GM18520 (cell line): Measurements from ENCODE around the gene KRTAP10-3.
"Not testable (repeated sequence)": the region's sequence is repeated elsewhere in the genome, so short reads cannot be mapped to it uniquely, and the experiment has no call there.

Source experiments
- ATAC-seq: cut with Tn5 transposase; IDR thresholded peaks from one replicate; pipeline ENCODE4 v1.9.1; 2021; ENCODE audit not compliant: unreplicated experiment

The KRTAP10-3 gene

DNA sequence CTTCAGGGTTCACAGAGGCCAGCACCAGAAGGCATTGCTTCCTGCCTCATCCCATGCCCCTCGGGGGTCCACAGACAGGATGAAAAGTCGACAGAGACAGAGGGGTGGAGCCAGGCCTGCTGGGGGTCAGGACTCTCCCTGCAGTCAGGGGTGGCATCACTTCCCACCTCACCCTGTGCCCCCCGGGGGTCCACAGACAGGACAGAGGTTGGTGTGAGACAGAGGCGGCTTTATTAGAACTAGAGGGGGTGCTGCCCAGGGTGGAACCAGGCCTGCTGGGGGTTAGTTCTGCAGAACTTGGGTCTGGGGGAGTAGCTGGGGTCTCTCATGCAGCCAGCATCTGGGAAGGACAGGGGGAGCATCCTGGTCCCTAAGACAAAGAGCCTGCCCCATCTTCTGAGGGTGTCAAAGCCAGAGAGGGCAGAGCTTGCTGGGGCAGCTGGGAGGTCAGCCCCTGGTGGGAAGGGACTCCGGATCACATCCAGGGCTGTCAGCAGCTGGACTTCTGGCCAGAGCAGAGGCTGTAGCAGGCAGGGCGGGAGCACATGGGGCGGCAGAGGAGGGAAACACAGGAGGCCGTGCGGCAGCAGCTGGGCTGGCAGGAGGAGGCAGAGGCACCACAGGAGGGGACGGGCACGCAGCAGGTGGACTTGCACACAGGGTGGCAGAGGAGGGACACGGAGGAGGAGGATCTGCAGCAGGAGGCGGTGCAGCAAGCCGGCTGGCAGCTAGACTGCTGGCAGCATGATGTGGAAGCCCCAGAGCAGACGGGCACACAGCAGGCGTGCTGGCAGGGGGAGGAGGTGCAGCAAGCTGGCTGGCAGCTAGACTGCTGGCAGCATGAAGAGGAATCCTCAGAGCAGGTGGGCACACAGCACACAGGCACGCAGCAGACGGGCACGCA is 32.6 kb upstream of the KRTAP10-3 start:
- not testable (repeated sequence) for ATAC-seq

- no peak for ATAC-seq
Observed at GRCh38 chr21:44590311-44590721, 31.7 kb upstream of the KRTAP10-3 start.

- ATAC-seq = no peak
Observed at GRCh38 chr21:44589586-44590305, 31.2 kb upstream of the KRTAP10-3 start.

- no peak for ATAC-seq
Observed at GRCh38 chr21:44589094-44589493, 30.5 kb upstream of the KRTAP10-3 start.

GRCh38 chr21:44585892-44586291 is 27.3 kb upstream of the KRTAP10-3 start:
- ATAC-seq = no peak

DNA sequence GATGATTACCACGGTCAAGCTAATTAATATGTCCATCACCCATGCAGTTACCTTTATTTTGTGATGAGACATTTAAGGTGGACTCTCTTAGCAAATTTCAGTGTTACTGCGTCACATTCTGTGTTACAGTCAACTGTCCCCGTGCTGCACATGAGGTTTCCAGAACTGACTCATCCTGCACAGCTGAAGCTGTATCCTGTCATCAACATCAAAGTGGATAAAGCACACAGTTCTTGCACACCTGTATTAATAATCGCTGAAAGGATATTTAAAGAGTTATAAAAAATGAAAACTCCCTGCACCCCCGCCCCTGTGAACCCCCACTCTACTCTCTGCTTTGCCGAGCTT is 25.2 kb upstream of the KRTAP10-3 start:
- ATAC-seq = no peak

DNA sequence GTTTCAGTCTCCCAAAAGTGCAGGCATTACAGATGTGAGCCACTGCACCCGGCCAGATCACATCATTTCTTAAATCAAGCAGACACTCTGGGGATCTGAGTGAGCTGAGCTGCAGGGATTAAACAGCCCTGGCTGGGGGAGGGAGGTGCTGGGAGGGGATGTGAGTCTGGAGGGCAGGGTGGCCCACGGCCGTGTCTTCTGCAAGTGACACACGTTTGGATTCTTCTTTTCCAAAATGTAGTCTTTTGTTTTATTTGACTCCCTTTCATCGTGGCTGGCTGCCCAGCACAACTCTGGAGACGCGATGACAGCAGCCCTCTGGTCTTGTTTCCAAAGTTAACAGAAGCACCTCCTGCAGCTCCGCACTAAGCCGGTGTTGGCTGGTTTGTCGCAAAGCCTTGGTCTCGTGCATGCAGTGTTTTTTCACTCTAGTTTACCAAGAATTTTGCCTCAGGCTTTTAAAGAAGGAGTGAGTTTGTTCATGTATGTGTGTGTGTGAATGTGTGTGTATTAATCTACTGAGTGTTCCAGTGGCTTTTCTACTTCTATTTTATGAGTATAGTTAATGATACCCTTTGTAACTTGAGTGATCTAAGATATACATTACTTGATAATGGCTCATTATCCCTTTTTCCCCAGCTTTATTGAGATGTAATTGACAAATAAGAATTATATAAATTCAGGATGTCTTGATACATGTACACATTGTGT is 24.6 kb upstream of the KRTAP10-3 start:
- no peak for ATAC-seq

- no peak for ATAC-seq
Observed at GRCh38 chr21:44582055-44582454, 23.5 kb upstream of the KRTAP10-3 start.

DNA sequence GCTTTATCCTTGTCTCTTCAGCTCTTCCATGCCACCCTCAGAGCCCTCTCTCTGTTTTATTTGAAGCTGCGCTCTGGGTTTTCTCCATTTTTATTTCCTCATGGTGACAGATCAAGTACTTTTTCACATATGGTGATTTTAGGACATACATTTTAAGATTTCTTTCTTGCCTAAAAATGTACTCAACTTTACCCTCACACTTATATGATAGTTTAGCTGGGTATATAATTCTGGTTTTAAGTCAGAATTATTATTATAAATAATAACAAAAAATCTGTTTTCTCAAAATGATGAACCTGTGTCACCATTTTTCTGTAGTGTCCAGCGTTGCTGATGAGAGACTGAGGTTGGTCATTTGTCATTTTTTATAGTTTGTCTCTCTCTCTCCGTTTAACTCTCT is 22.6 kb upstream of the KRTAP10-3 start:
- no peak for ATAC-seq

GRCh38 chr21:44580231-44580821 is 21.7 kb upstream of the KRTAP10-3 start, which contains the start of gene KRTAP10-5:
KRTAP10-5 (minus strand) TSS chr21:44580604; CDS start chr21:44580578, 26 bp downstream.
- ATAC-seq = not testable (repeated sequence)

GRCh38 chr21:44579833-44580144 is 21.2 kb upstream of the KRTAP10-3 start:
- ATAC-seq = no peak

- ATAC-seq = no peak
Observed at GRCh38 chr21:44579056-44579832, 20.6 kb upstream of the KRTAP10-3 start.

DNA sequence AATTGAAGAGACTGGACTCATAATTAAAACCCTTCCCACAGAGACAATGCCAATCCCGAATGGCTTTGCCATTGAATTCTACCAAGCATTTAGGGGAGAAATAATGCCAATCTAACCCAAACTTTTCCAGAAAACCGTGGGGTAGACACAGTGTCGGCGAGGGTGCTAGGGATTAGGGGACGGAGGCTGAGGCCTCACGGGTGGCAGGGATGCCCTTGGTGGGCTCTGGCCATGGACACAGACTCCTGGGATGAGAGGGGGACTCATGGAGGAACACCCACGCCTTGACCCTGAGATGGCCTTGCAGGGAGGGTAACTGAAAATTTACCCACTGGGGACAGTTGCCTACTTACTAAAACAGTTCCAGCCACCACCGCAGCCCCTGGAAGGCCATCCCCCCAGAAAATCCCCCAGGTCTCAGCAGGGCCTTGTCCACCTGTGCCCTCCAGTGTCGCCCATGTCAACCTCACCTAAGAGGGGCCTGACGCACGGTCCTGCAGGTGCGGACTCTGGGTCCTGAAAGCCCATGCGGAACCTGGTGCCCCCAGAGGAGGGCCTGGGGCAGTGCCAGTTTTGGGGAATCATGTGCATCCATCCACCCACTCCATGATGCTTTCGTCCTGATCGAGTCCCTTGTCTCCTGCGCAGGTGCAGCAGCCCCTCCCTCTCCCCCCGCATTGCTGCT is 19.9 kb upstream of the KRTAP10-3 start:
- no peak for ATAC-seq

GRCh38 chr21:44576025-44576420 is 17.4 kb upstream of the KRTAP10-3 start:
- no peak for ATAC-seq

GRCh38 chr21:44575307-44576024 is 16.9 kb upstream of the KRTAP10-3 start:
- no peak for ATAC-seq

DNA sequence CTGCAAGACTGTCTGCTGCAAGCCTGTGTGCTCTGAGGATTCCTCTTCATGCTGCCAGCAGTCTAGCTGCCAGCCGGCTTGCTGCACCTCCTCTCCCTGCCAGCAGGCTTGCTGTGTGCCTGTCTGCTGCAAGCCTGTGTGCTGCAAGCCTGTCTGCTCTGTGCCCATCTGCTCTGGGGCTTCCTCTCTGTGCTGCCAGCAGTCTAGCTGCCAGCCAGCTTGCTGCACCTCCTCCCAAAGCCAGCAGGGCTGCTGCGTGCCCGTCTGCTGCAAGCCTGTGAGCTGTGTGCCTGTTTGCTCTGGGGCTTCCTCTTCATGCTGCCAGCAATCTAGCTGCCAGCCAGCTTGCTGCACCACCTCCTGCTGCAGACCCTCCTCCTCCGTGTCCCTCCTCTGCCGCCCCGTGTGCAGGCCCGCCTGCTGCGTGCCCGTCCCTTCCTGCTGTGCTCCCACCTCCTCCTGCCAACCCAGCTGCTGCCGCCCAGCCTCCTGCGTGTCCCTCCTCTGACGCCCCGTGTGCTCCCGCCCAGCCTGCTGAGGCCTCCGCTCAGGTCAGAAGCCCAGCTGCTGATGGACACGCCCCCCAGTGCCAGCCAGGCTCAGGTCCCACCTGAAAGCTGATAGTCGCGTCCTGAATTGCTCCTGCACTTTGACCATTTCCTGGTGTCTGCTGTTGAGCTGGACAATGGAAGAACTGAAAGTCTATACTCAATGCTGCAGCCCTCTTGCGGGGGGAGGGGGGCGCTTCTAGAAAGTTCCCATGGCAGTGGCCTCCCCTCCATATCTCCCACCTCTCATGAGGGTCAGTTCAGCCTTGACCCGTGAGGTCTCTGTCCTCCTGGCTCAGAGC is 16.1 kb upstream of the KRTAP10-3 start:
- ATAC-seq = no peak

DNA sequence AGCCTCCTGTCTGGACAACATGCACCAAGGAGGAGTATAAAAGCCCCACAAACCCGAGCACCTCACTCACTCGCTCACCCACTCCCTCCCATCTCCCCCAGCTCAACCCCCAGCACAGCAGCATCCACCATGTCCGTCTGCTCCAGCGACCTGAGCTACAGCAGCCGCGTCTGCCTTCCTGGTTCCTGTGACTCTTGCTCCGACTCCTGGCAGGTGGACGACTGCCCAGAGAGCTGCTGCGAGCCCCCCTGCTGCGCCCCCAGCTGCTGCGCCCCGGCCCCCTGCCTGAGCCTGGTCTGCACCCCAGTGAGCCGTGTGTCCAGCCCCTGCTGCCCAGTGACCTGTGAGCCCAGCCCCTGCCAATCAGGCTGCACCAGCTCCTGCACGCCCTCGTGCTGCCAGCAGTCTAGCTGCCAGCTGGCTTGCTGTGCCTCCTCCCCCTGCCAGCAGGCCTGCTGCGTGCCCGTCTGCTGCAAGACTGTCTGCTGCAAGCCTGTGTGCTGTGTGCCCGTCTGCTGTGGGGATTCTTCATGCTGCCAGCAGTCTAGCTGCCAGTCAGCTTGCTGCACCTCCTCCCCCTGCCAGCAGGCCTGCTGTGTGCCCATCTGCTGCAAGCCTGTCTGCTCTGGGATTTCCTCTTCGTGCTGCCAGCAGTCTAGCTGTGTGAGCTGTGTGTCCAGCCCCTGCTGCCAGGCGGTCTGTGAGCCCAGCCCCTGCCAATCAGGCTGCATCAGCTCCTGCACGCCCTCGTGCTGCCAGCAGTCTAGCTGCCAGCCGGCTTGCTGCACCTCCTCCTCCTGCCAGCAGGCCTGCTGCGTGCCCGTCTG is 15.2 kb upstream of the KRTAP10-3 start, which contains the start of gene KRTAP10-4:
Gene KRTAP10-4, plus strand, starts transcription at position 100 of the 827 bp plus-strand sequence. Its CDS starts 30 bp downstream, at position 130.
- ATAC-seq = not testable (repeated sequence)
